ENCODE measurements around the gene OR5T2.
"Not testable (repeated sequence)": the region's sequence is repeated elsewhere in the genome, so short reads cannot be mapped to it uniquely, and the experiment has no call there.

Gene OR5T2

DNA sequence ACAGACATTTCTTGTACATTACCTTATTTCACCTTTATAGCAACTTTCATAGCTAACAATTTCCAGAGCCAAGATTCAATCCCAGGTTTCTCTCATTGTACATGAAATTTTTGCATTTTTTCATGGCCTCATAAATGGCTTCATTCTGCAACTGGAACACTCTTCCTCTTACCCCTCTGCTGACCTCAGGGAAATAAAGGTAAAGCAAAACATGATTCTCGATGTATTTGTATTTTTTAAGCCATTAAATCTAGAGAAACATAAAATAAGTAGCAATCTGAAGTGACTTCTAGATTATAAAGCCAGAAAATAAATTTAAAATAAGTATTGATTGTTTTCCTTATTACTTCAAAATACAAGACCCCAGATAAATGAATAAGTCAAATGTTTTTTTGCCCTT, at the start of gene OR5T2:
Gene OR5T2, minus strand, starts transcription at position 101 of the 400 bp plus-strand sequence. CDS start 1,193 bp downstream, outside the sequence.
- DNase-seq (ENCODE audit: low read depth), result no peak

- DNase-seq (ENCODE audit: low read depth), result no peak
These were observed 39.8 kb upstream of the OR5T2 start, which contains the start of gene OR5T1 for GRCh38 chr11:56273854-56274253. Gene OR5T1 (plus strand): TSS chr11:56274154. CDS start chr11:56275639, 1,485 bp downstream.

DNA sequence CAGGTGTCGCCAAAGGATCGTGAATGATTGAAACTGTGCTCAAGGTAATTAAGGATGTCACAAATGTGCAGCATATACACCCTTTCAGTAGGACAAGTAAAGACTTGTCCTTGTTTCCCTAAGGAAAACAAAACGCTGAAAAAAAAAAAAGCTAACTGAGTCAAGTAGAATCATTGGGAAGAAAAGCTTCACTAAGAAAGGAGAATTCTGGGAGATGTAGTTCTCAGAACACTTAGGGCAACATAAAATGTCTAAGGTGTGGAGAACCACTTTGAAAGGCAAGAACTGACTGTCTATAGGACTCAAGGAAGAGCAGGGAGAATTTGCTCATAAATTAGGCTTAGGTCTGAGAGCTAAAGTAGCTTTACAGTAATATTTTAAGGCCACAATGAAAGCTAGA, 37.0 kb upstream of the OR5T2 start:
- DNase-seq (ENCODE audit: low read depth), result no peak

DNA sequence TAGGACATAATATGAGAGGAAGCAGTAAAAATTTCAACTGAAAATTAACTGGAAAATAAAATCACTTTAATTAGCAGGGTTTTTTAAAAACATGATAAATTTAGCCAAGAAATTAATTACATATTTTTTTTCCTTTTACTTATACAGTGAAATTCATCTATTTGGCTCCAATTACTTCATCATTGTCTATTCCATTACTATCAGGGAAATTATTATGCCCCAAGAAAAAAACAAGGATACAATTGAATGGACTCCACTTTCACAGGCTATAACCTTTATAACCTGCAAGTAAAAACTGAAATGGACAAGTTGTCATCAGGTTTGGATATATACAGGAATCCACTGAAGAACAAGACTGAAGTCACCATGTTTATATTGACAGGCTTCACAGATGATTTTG, 17.9 kb upstream of the OR5T2 start, which contains the start of gene OR5T3:
Gene OR5T3, plus strand, starts transcription at position 301 of the 400 bp plus-strand sequence. Its CDS starts 0 bp downstream, at position 301.
- DNase-seq (ENCODE audit: low read depth), result no peak

GRCh38 chr11:56219735-56220134, 14.3 kb downstream of the OR5T2 start:
- DNase-seq (ENCODE audit: low read depth), result not testable (repeated sequence)

DNA sequence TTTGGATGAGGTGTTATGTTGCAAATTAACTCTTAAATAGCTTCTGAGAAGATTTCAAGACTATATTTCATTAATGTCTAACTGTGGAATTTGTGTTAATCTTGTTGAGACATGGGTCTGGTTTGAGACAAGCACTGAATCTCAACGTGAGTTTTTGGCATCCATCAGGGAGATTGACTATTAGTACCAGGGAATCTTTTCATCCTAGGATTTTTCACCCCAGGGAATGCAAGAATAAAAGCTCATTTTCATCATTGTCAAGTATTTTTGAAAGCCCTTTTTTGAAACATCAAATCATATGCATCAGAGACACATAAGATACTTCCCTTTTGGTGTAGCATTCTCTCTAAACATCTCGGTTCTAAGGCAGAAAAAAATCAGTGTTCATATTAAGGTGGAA, 19.5 kb downstream of the OR5T2 start:
- no peak for DNase-seq (ENCODE audit: low read depth)

DNA sequence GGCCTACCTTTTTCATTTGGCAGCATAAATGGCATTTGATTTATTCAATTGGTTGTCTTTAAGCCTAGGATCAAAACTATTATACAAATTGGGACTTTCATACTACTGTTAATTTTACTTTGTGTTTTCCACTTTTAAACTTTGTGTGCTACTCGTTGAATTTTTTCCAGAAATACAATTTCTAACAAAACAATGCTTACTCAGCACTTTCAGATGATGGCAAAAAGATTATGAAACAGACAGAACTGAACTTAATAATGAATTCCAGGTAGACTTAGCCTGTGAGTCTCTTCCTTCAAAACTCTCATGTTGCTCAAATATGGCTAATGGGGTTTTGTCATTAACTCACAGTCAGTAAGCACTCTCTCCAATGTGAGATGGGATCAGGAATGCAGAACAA, 26.3 kb downstream of the OR5T2 start:
- DNase-seq (ENCODE audit: low read depth), result no peak

- no peak for DNase-seq (ENCODE audit: low read depth)
These were observed 36.7 kb downstream of the OR5T2 start for GRCh38 chr11:56197367-56197766.

- no peak for DNase-seq (ENCODE audit: low read depth)
These were observed 37.4 kb downstream of the OR5T2 start for GRCh38 chr11:56196705-56197104.

GRCh38 chr11:56188602-56189001, 45.5 kb downstream of the OR5T2 start:
- no peak for DNase-seq (ENCODE audit: low read depth)

DNA sequence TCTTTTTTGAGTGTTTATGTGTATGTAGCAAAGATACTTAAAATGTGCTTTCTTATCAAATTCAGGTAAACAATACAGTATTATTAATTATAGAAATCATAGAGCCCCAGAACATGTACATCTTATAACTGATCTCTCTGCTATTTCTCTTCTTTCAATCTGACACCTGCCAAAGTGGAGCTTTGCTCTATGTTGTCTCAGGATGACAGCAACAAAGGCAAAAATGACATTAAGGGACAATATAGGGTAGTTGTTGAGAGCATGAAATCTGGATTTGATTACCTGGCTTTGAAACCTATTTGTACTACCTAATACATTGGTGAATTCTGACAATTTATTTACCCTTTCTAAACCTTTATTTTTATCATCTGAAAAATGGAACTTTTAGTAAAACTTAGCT, 50.6 kb downstream of the OR5T2 start:
- no peak for DNase-seq (ENCODE audit: low read depth)
